ENCODE results near the gene RAB20. TPM values are rescaled to one million over a fixed set of nuclear protein-coding genes. Genes with fewer than 3 reads are reported as not detected.
"Not testable (repeated sequence)": the region's sequence is repeated elsewhere in the genome, so short reads cannot be mapped to it uniquely, and the experiment has no call there.

The RAB20 gene
- total RNA-seq, 1 experiment from 2014 or later = 0.36 TPM

DNA sequence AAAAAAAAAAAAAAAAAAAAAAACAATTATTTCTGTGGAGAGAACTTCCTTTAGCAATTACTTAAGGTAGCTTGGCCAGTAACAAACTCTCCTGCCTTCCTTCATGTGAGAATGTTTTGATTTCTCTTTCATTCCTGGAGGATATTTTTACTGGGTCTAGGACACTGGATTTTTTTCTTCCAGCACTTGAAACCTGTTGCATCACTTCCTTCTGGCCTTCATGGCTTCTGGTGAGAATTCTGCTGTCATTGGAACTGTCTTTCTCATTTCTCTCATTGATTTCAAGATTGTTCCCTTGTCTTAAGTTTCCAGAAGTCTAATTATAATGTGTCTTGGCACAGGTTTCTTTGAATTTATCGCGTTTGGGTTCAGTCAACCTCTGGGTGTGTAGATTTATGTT is 19.3 kb upstream of the RAB20 start:
- H3K9me3 ChIP-seq = no peaks in the 10 kb centered on the region
- H3K36me3 ChIP-seq = no peaks in the 10 kb centered on the region
- DNase-seq = no peak
- H3K27me3 ChIP-seq = no peaks in the 10 kb centered on the region
- H3K4me3 ChIP-seq = no peak overlapping the region

DNA sequence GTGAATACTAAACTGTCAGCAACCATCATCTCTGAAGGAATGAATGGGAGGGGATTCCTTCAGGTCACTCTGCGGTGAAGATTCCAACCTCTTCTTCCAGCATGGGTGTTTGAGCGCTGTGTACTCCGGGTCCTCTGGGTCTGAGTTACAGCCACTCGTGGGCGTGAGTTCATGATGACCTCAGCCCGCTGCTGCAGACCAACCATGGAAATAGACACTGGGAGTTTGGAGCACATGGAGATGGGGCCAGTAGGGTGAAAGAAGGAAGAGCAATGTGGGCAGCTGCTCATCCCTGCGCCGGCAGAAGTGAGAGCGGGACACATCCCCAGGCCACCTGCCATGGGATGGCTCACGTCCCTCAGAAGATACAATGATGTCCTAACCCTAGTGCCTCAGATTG is 16.8 kb upstream of the RAB20 start:
- peaks cover 10% of the 10 kb centered on the region for H3K27me3 ChIP-seq
- no peaks in the 10 kb centered on the region for H3K9me3 ChIP-seq
- H3K4me3 ChIP-seq = no peak overlapping the region
- no peaks in the 10 kb centered on the region for H3K36me3 ChIP-seq
- no peak for DNase-seq

- no peak overlapping the region for H3K4me3 ChIP-seq
- peaks cover 14% of the 10 kb centered on the region for H3K27me3 ChIP-seq
- peak; percentile 26 for DNase-seq
- H3K9me3 ChIP-seq = no peaks in the 10 kb centered on the region
- H3K36me3 ChIP-seq = no peaks in the 10 kb centered on the region
These were observed 15.4 kb upstream of the RAB20 start for GRCh38 chr13:110576736-110577476.

DNA sequence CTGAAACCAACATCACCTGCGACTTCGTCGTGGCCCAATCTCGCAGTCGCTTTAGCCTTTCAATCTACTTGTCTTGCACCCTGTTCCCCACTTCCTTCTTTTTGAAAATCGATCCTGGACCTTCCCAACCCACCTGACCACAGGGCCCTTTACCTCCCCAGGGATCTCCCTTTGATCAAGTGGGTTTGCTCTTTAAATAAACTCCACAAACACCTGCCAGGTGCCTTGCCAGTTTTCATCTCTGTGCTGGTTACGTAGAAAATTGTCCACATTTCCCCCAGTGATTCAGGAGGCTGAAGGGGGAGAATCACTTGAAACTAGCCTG is 14.5 kb upstream of the RAB20 start:
- H3K9me3 ChIP-seq = no peaks in the 10 kb centered on the region
- no peak for DNase-seq
- H3K36me3 ChIP-seq = no peaks in the 10 kb centered on the region
- peaks cover 14% of the 10 kb centered on the region for H3K27me3 ChIP-seq
- no peak overlapping the region for H3K4me3 ChIP-seq

DNA sequence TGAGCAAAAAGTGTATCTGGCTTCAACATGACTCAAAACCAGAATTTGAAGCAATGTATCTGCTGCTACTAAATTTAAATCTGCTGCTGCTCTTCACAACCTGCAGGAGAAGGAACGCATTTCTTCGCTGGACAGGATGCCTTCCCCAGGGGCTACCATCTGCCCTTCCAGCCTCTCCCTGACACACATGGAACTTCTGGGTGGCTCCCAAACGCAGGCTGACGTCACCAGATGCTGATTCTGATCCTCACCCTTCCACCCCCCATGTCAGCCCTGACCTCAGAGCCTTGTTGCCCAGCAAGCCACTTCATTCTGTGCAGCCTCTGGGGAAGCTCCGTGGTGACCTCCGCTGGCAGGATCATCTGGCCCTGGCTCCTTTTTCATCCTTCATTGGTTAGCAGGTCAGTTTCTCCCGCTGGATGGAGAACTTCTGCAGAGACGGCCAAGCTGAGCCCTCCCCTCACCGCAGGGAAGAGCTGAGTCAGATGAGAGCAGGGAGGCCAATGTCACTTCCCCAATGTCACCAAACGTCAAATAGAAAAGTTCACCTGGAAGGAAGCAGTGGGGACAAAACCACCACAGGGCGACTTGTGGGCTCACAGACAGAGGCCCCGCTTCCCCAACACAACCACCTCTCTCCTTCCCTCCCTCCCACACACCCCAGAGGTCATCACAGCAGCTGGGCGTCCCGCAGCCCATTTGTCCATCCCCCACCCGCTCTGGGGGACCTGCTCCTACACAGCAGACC is 14.0 kb upstream of the RAB20 start:
- peak; percentile 43 for DNase-seq
- peaks cover 14% of the 10 kb centered on the region for H3K27me3 ChIP-seq
- no peaks in the 10 kb centered on the region for H3K9me3 ChIP-seq
- no peak overlapping the region for H3K4me3 ChIP-seq
- no peaks in the 10 kb centered on the region for H3K36me3 ChIP-seq

- Histone ChIP-seq H3K4me3 (no peak overlapping the region), H3K27me3 (peaks cover 14% of the 10 kb centered on the region), H3K36me3 (no peaks in the 10 kb centered on the region), H3K9me3 (no peaks in the 10 kb centered on the region)
- DNase-seq = no peak
These were observed 12.6 kb upstream of the RAB20 start for GRCh38 chr13:110574161-110574560.

- no peaks in the 10 kb centered on the region for H3K36me3 ChIP-seq
- no peak for DNase-seq
- peaks cover 14% of the 10 kb centered on the region for H3K27me3 ChIP-seq
- H3K9me3 ChIP-seq = no peaks in the 10 kb centered on the region
- H3K4me3 ChIP-seq = no peak overlapping the region
These were observed 11.2 kb upstream of the RAB20 start for GRCh38 chr13:110572778-110573118.

DNA sequence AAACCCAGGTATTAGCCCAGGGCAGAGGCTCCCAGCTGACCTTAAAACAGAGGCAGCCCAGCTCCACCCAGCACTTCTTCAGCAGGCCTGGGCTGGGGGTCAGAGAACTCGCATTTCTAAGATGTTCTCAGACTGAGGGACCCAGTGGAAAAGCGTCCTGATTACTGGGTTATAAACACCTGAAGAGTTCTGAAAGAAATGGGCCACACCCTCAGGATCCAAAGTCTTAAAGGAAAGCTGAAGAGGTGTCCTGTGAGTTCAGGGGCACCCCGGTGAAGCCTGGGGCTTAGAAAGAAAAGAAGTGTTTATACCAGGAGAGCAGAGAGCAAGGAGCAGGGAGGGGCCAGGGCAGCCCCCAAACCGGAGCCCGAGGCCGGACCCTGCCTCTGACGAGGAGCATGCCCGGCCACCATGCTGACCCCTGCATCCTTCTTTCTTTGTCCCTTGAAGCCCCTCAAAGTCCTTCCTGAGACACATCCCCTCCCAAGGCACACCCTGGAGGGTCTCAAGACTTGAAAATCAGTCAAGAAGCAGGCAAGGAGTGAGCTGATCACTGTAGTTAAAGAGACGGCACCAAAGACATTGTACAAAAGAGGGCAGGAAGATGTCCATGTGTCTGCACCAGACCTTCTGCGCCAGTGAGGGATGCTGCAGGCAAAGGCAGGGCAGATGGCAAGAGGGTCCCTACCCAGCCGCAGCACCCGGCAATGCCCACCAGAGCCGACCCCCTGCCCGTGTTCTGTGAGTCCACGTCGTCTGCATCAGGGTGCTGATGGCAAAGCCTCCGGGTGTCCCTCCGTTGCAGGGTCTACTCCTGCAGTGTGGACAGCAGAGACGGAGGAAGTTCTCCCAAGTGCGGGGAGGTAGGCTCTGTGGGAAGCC is 10.6 kb upstream of the RAB20 start:
- H3K27me3 ChIP-seq = peaks cover 14% of the 10 kb centered on the region
- H3K9me3 ChIP-seq = no peaks in the 10 kb centered on the region
- DNase-seq = no peak
- no peaks in the 10 kb centered on the region for H3K36me3 ChIP-seq
- H3K4me3 ChIP-seq = no peak overlapping the region

GRCh38 chr13:110570886-110571285 is 9.4 kb upstream of the RAB20 start:
- H3K27me3 ChIP-seq = peaks cover 14% of the 10 kb centered on the region
- H3K9me3 ChIP-seq = no peaks in the 10 kb centered on the region
- no peak for DNase-seq
- no peaks in the 10 kb centered on the region for H3K36me3 ChIP-seq
- H3K4me3 ChIP-seq = no peak overlapping the region

DNA sequence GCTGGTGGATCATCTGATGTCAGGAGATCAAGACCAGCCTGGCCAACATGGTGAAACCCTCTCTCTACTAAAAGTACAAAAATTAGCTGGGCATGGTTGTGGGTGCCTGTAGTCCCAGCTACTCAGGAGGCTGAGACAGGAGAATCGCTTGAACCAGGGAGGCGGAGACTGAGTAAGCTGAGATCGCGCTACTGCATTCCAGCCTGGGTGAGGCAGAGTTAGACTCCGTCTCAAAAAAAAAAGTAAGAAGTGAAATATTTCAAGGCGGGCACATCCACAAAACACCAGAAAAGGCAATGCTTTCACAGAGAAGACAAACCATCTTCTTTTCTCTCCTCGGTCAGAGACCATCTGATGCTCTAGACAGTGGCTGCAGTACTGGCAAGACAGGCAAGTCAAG is 8.4 kb upstream of the RAB20 start:
- H3K4me3 ChIP-seq, H3K36me3 ChIP-seq, DNase-seq, H3K9me3 ChIP-seq: not testable (repeated sequence)
- peaks cover 14% of the 10 kb centered on the region for H3K27me3 ChIP-seq

DNA sequence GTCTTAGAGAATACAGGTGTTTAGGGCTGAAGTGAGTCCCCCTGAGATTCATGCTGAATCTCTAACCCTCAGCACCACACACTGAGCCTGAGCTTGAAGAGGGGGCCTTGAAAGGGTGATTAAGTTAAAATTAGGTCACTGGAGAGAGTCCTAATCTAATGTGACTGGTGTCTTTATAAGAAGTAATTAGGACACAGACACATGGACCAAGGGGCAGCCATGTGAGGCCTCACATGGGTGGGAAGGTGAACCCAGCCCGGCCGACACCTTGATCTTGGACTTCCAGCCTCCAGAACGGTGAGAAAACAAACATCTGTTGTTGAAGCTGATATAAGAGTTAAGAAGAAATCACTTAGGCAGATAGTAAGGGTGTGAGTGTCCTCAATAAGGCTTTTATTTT is 7.1 kb upstream of the RAB20 start:
- Histone ChIP-seq H3K9me3 (no peaks in the 10 kb centered on the region), H3K4me3 (no peak overlapping the region), H3K27me3 (peaks cover 5% of the 10 kb centered on the region), H3K36me3 (no peaks in the 10 kb centered on the region)
- no peak for DNase-seq

DNA sequence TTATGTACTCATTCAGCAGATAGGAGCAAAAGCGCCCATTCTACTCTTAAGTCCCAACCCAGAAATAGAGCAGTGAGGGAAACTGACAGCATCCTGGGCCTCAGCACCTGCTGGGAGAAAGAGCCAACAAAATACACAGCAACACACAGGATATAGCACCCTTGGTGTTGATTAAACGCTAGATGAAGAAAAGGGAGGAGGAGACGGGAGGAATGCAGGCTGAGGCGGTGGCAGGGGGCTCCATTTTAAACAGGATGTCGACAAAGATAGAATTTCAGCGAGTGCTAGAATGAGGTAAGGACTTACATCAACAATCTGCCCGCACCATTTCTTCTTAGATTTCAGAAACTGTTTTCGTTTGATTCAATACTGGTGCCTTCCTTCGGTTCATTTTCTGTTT is 4.6 kb upstream of the RAB20 start:
- DNase-seq = no peak
- Histone ChIP-seq H3K27me3 (peaks cover 5% of the 10 kb centered on the region; the same call in 1 of the 2 replicates), H3K36me3 (no peaks in the 10 kb centered on the region), H3K9me3 (no peaks in the 10 kb centered on the region), H3K4me3 (no peak overlapping the region)

GRCh38 chr13:110565296-110565695 is 3.8 kb upstream of the RAB20 start:
- no peaks in the 10 kb centered on the region for H3K36me3 ChIP-seq
- no peak overlapping the region for H3K4me3 ChIP-seq
- no peaks in the 10 kb centered on the region for H3K9me3 ChIP-seq
- H3K27me3 ChIP-seq = peaks cover 10% of the 10 kb centered on the region; the same call in 1 of the 2 replicates
- no peak for DNase-seq

GRCh38 chr13:110564472-110564985 is 3.0 kb upstream of the RAB20 start:
- Histone ChIP-seq H3K36me3 (no peaks in the 10 kb centered on the region), H3K9me3 (no peaks in the 10 kb centered on the region), H3K4me3 (no peak overlapping the region), H3K27me3 (peaks cover 10% of the 10 kb centered on the region; the same call in 1 of the 2 replicates)
- DNase-seq = no peak

- Histone ChIP-seq H3K9me3 (no peaks in the 10 kb centered on the region), H3K36me3 (no peaks in the 10 kb centered on the region), H3K4me3 (no peak overlapping the region), H3K27me3 (peaks cover 10% of the 10 kb centered on the region; the same call in 1 of the 2 replicates)
- DNase-seq = no peak
These were observed 1.9 kb upstream of the RAB20 start for GRCh38 chr13:110563463-110563774.

DNA sequence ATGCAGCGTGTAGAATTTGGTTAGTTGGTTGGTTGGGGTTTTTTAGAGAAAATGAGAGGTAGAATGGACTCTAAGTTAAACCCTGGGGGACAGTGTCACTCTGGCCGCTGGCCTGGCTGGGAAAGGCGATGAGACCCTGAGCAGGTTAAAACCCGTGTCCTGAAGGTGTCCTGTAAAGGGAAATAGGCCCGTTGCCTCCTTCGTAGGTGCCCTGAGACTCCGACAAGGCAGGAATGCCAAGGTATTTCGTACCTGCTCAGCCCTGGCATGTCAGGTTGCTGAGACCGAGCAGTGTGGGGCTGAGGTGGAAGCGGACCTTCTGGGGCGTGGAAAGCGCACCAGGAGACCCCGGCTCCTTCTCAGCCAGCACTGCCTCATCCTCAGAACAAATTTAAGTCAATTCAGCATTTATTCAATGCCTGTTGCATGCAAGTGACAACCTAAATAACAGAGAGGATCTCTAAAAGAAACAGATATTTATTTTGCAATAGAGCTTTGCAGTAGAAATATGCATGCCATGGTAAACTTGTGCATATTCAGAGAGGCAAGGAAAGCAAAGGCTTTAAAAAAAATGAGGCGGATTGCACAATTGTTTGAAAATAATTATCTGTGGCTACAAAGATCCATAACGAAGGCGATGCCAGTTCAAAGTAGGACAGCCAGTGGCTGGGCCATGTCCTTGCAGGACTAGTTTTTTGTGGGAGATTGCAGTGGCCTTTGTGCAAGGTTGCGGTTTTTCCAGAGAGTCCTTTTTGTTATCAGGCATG is 1.4 kb upstream of the RAB20 start:
- Histone ChIP-seq H3K4me3 (peak overlapping the region; percentile 74), H3K27me3 (peaks cover 10% of the 10 kb centered on the region; the same call in 1 of the 2 replicates), H3K9me3 (no peaks in the 10 kb centered on the region), H3K36me3 (no peaks in the 10 kb centered on the region)
- no peak for DNase-seq
